GM21737 (cell line): ENCODE data around the gene GLIS1.

ENCODE experiments used
- ATAC-seq: cut with Tn5 transposase; IDR thresholded peaks from one replicate; pipeline ENCODE4 v1.9.1; 2021; ENCODE audit warnings: mild to moderate bottlenecking, moderate library complexity; ENCODE audit not compliant: unreplicated experiment

The GLIS1 gene

GRCh38 chr1:53541263-53541625 is 197.7 kb downstream of the GLIS1 start:
- ATAC-seq = no peak

GRCh38 chr1:53540604-53541262 is 198.2 kb downstream of the GLIS1 start:
- ATAC-seq = no peak

GRCh38 chr1:53539711-53540603 is 199.0 kb downstream of the GLIS1 start:
- no peak for ATAC-seq

- no peak for ATAC-seq
Measured at GRCh38 chr1:53539226-53539625, 199.7 kb downstream of the GLIS1 start.

- ATAC-seq = no peak
Measured at GRCh38 chr1:53536606-53537005, 202.4 kb downstream of the GLIS1 start.

- ATAC-seq = no peak
Measured at GRCh38 chr1:53535846-53536245, 203.1 kb downstream of the GLIS1 start.

GRCh38 chr1:53535226-53535625 is 203.7 kb downstream of the GLIS1 start:
- ATAC-seq = no peak

GRCh38 chr1:53532912-53533311 is 206.1 kb downstream of the GLIS1 start:
- no peak for ATAC-seq

GRCh38 chr1:53532377-53532776 is 206.6 kb downstream of the GLIS1 start:
- no peak for ATAC-seq

- ATAC-seq = no peak
Measured at GRCh38 chr1:53530550-53530949, 208.4 kb downstream of the GLIS1 start.

GRCh38 chr1:53529555-53529954 is 209.4 kb downstream of the GLIS1 start:
- ATAC-seq = no peak

GRCh38 chr1:53527368-53527767 is 211.6 kb downstream of the GLIS1 start:
- ATAC-seq = no peak

- ATAC-seq = no peak
Measured at GRCh38 chr1:53526451-53527101, 212.4 kb downstream of the GLIS1 start.

GRCh38 chr1:53525595-53525994 is 213.4 kb downstream of the GLIS1 start:
- ATAC-seq = no peak

GRCh38 chr1:53524428-53525375 is 214.3 kb downstream of the GLIS1 start:
- ATAC-seq = no peak

GRCh38 chr1:53521924-53522552 is 216.9 kb downstream of the GLIS1 start:
- ATAC-seq = no peak

GRCh38 chr1:53520481-53520880 is 218.5 kb downstream of the GLIS1 start:
- no peak for ATAC-seq

- no peak for ATAC-seq
Measured at GRCh38 chr1:53519421-53519820, 219.5 kb downstream of the GLIS1 start.

GRCh38 chr1:53518775-53519174 is 220.2 kb downstream of the GLIS1 start:
- ATAC-seq = no peak

GRCh38 chr1:53517821-53518352 is 221.1 kb downstream of the GLIS1 start:
- ATAC-seq = no peak
